A673 (cell line): ENCODE measurements around the gene CPNE5. TPM values are rescaled to one million over a fixed set of nuclear protein-coding genes. Genes with fewer than 3 reads are reported as not detected.

Experiments
- BruUV-seq: library from RNA; stranded (reverse); fragments of 400-500 nt; replicated peaks from 2 replicates; lab custom pipeline; 2021; lab: Mats Ljungman, UMichigan
- CTCF ChIA-PET: fragments of 300-600 bp; sonication (Branson Sonifier 250); formaldehyde crosslinking; loops from one replicate; lab custom pipeline; 2022; ENCODE audit warnings: antibody characterized with exemption; lab: Charles Lee
- POLR2A ChIA-PET: fragments of 300-600 bp; sonication (Branson Sonifier 250); formaldehyde crosslinking; loops from one replicate; lab custom pipeline; 2022; ENCODE audit warnings: antibody characterized with exemption; ENCODE audit not compliant: low non-redundant PET; lab: Charles Lee
- DNase-seq: peaks from one replicate; pipeline ENCODE4 v3.0.0-alpha.2; 2015; ENCODE audit warnings: low spot score
- H3K27ac ChIP-seq: fragments of 200-600 bp; sonication (generic); 2 replicates; pipeline ENCODE4 v1.5.1; 2016; ENCODE audit warnings: mixed run types, low read depth, mild to moderate bottlenecking, mixed read lengths, antibody characterized with exemption, low read length; ENCODE audit not compliant: poor library complexity, severe bottlenecking
- H3K27me3 ChIP-seq: fragments of 200-600 bp; sonication (generic); replicated peaks from 2 replicates; pipeline ENCODE4 v1.6.1; 2017; ENCODE audit warnings: mixed run types, low read depth, mild to moderate bottlenecking, mixed read lengths, antibody characterized with exemption, low read length; ENCODE audit not compliant: insufficient read depth, poor library complexity
- H3K36me3 ChIP-seq: fragments of 200-600 bp; sonication (generic); 2 replicates; pipeline ENCODE4 v1.6.1; 2016; ENCODE audit warnings: mixed run types, mild to moderate bottlenecking, mixed read lengths, antibody characterized with exemption, low read length; ENCODE audit not compliant: insufficient read depth, poor library complexity, severe bottlenecking
- H3K4me1 ChIP-seq: fragments of 200-600 bp; sonication (generic); 2 replicates; pipeline ENCODE4 v1.6.1; 2017; ENCODE audit warnings: mixed run types, mild to moderate bottlenecking, mixed read lengths, antibody characterized with exemption, low read length; ENCODE audit not compliant: insufficient read depth, poor library complexity, severe bottlenecking
- H3K4me3 ChIP-seq: fragments of 200-600 bp; sonication (generic); 2 replicates; pipeline ENCODE4 v1.5.1; 2016; ENCODE audit warnings: low read depth, mixed run types, mild to moderate bottlenecking, mixed read lengths, low read length; ENCODE audit not compliant: poor library complexity, severe bottlenecking
- H3K9me3 ChIP-seq: fragments of 200-600 bp; sonication (generic); 2 replicates; pipeline ENCODE4 v1.6.1; 2016; ENCODE audit warnings: mixed run types, low read depth, mild to moderate bottlenecking, mixed read lengths, antibody characterized with exemption, low read length; ENCODE audit not compliant: poor library complexity, severe bottlenecking
- EZH2 ChIP-seq: fragments of 200-600 bp; sonication (generic); IDR thresholded peaks from 2 replicates; pipeline ENCODE4 v1.6.1; 2017; ENCODE audit warnings: borderline replicate concordance, low read depth, mild to moderate bottlenecking, mixed read lengths, antibody characterized with exemption, low read length; ENCODE audit not compliant: poor library complexity, severe bottlenecking
- intact Hi-C: fragments of 100-400 bp; cut with micrococcal nuclease; formaldehyde crosslinking; loops from one replicate; pipeline ENCODE4 v1.10.0; 2022; ENCODE audit not compliant: unreplicated experiment
- total RNA-seq: library from RNA; stranded (reverse); gene quantifications from 2 replicates; pipeline ENCODE4 v1.2.3, GENCODE V29; 2021
- TF ChIP-seq, protein P1 (sequence below): fragments of 300-800, 200-600 bp; sonication (generic); conservative IDR thresholded peaks from 2 replicates; pipeline ENCODE4 v1.5.1; 2017; ENCODE audit warnings: low read depth, mild to moderate bottlenecking, antibody characterized with exemption, low read length, moderate library complexity, mixed read lengths

Gene CPNE5
- total RNA-seq, 1 experiment from 2014 or later: 0.13 TPM

DNA sequence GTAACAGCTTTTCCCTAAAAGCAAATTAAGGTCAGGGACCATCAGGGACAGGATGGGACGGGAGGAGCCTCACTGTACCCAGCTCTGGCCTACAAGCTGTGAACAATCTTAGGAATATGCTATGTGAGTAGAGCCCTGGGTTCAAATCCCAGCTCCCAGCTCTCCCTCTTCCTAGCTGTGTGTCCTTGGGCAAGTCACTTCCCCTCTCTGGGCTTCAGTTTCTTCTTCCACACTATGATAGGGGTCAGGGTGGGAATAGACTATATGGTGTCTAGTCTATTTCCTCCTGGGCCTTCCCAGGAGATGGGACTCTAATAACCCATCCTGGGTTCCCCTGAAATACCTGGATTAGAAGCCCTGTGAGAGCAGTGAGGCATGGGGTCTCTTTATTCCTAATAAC lies 41.6 kb downstream of the CPNE5 start:
- POLR2A ChIA-PET: no interaction called here
- H3K4me3 ChIP-seq: no peak overlapping the region

DNA sequence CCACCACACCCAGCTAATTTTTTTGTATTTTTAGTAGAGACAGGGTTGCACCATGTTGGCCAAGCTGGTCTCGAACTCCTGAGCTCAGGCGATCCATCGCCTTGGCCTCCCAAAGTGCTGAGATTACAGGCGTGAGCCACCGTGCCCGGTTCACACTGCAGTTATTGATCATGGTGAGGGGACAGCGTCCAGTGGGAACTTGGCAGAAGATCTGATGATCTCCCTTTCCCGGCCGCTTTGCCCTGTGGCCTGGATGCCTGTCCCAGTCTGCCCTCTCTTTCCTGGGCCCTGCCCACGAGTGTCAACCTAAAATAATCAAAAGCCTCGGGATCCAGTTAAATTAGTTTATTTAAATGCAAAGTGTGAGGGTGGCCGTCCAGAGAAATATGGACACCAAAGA lies 42.2 kb downstream of the CPNE5 start:
- CTCF ChIA-PET: interaction anchor here (0.6 kb wide), 1 partner anchor 196 kb away, joined by 5 read pairs; no protein-coding TSS in a partner anchor
- Histone ChIP-seq H3K36me3 (no peaks in the 10 kb centered on the region), H3K27ac (no peak overlapping the region), H3K9me3 (no peaks in the 10 kb centered on the region), H3K4me1 (no peaks in the 10 kb centered on the region), H3K4me3 (no peak overlapping the region), H3K27me3 (no peaks in the 10 kb centered on the region)
- DNase-seq: no peak
- intact Hi-C loops: no loop called here
- BruUV-seq: no TSS peak
- TF ChIP-seq, protein P1, sequence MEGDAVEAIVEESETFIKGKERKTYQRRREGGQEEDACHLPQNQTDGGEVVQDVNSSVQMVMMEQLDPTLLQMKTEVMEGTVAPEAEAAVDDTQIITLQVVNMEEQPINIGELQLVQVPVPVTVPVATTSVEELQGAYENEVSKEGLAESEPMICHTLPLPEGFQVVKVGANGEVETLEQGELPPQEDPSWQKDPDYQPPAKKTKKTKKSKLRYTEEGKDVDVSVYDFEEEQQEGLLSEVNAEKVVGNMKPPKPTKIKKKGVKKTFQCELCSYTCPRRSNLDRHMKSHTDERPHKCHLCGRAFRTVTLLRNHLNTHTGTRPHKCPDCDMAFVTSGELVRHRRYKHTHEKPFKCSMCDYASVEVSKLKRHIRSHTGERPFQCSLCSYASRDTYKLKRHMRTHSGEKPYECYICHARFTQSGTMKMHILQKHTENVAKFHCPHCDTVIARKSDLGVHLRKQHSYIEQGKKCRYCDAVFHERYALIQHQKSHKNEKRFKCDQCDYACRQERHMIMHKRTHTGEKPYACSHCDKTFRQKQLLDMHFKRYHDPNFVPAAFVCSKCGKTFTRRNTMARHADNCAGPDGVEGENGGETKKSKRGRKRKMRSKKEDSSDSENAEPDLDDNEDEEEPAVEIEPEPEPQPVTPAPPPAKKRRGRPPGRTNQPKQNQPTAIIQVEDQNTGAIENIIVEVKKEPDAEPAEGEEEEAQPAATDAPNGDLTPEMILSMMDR: no peak
- TF ChIP-seq EZH2: no peak
- POLR2A ChIA-PET: interaction anchor here (0.6 kb wide), 1 partner anchor 88 kb away, joined by 3 read pairs; no protein-coding TSS in a partner anchor

More for the DNA sequence above, 41.6 kb downstream of the CPNE5 start:
- Histone ChIP-seq H3K36me3 (no peaks in the 10 kb centered on the region), H3K27me3 (no peaks in the 10 kb centered on the region), H3K4me1 (no peaks in the 10 kb centered on the region), H3K9me3 (no peaks in the 10 kb centered on the region), H3K27ac (no peak overlapping the region)
- BruUV-seq: no TSS peak
- TF ChIP-seq, protein P1: no peak
- no peak for TF ChIP-seq EZH2
- intact Hi-C loops: no loop called here
- CTCF ChIA-PET: no interaction called here
- DNase-seq: no peak

DNA sequence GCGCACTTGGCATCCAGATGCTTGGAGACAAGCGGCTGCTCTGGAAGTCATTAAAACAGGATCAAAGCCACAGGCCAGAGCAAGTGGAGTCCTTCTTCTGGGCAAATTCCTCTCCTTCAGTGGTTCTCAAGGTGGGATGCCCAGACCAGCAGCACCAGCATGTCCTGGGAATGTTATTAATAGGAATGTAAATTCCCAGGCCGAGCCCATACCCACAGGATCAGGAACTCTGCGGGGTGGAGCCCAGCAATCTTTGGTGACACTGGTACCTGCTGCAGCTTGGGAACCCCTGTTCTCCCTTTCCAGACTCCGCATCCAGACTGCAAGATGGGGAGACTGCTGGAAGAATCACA lies 44.6 kb downstream of the CPNE5 start:
- Histone ChIP-seq H3K4me3 (no peak overlapping the region), H3K4me1 (no peaks in the 10 kb centered on the region), H3K27ac (no peak overlapping the region), H3K9me3 (no peaks in the 10 kb centered on the region), H3K27me3 (no peaks in the 10 kb centered on the region), H3K36me3 (no peaks in the 10 kb centered on the region)
- DNase-seq: no peak
- TF ChIP-seq EZH2: no peak
- TF ChIP-seq, protein P1: no peak
- no TSS peak for BruUV-seq
- ChIA-PET CTCF (no interaction called here), POLR2A (no interaction called here)
- intact Hi-C loops: no loop called here
